ENCODE results near the gene MRPL47. TPM values are rescaled to one million over a fixed set of nuclear protein-coding genes. Genes with fewer than 3 reads are reported as not detected.
"Not testable (repeated sequence)": the region's sequence is repeated elsewhere in the genome, so short reads cannot be mapped to it uniquely, and the experiment has no call there.

MRPL47 gene
- 10 to 100 TPM in 11 of 12 donors, not detected in 1; 34.7 to 48.6 (median 43.9) TPM for polyA plus RNA-seq (ENCODE audit: insufficient read length in 12 of 12)
- long read RNA-seq, donor 1, transcript MRPL47-203 (7 exons, 1,370 nt), result major isoform, 35 of 35 reads
- long read RNA-seq, donor 1, partial matches to known transcripts, result 0 of 35 reads
- long read RNA-seq, donor 1, other reads (novel, unspliced or antisense), result 0 of 35 reads
- long read RNA-seq, donor 2, transcript MRPL47-203 (7 exons, 1,370 nt), result major isoform, 29 of 704 reads
- long read RNA-seq, donor 2, partial matches to known transcripts, result 630 of 704 reads
- long read RNA-seq, donor 2, other reads (novel, unspliced or antisense), result 43 of 704 reads
- long read RNA-seq, donor 3, transcript MRPL47-203 (7 exons, 1,370 nt), result major isoform, 9 of 238 reads
- long read RNA-seq, donor 3, partial matches to known transcripts, result 120 of 238 reads
- long read RNA-seq, donor 3, other reads (novel, unspliced or antisense), result 109 of 238 reads
- long read RNA-seq, donor 4, transcript MRPL47-203 (7 exons, 1,370 nt), result major isoform, 15 of 104 reads
- long read RNA-seq, donor 4, partial matches to known transcripts, result 80 of 104 reads
- long read RNA-seq, donor 4, other reads (novel, unspliced or antisense), result 7 of 104 reads
- long read RNA-seq, donor 5, transcript MRPL47-203 (7 exons, 1,370 nt), result major isoform, 21 of 23 reads
- long read RNA-seq, donor 5, partial matches to known transcripts, result 0 of 23 reads
- long read RNA-seq, donor 5, other reads (novel, unspliced or antisense), result 0 of 23 reads
- long read RNA-seq, donor 6, transcript MRPL47-203 (7 exons, 1,370 nt), result major isoform, 18 of 20 reads
- long read RNA-seq, donor 6, partial matches to known transcripts, result 0 of 20 reads
- long read RNA-seq, donor 6, other reads (novel, unspliced or antisense), result 0 of 20 reads
- long read RNA-seq, donor 7, transcript MRPL47-203 (7 exons, 1,370 nt), result major isoform, 8 of 11 reads
- long read RNA-seq, donor 7, partial matches to known transcripts, result 0 of 11 reads
- long read RNA-seq, donor 7, other reads (novel, unspliced or antisense), result 0 of 11 reads
- long read RNA-seq, donor 8, transcript MRPL47-203 (7 exons, 1,370 nt), result major isoform, 18 of 23 reads
- long read RNA-seq, donor 8, partial matches to known transcripts, result 0 of 23 reads
- long read RNA-seq, donor 8, other reads (novel, unspliced or antisense), result 0 of 23 reads
- long read RNA-seq, donor 9, transcript MRPL47-203 (7 exons, 1,370 nt), result major isoform, 18 of 18 reads
- long read RNA-seq, donor 9, partial matches to known transcripts, result 0 of 18 reads
- long read RNA-seq, donor 9, other reads (novel, unspliced or antisense), result 0 of 18 reads
- long read RNA-seq, donor 10, transcript MRPL47-203 (7 exons, 1,370 nt), result major isoform, 15 of 18 reads
- long read RNA-seq, donor 10, partial matches to known transcripts, result 0 of 18 reads
- long read RNA-seq, donor 10, other reads (novel, unspliced or antisense), result 0 of 18 reads
- long read RNA-seq, donor 11, transcript MRPL47-203 (7 exons, 1,370 nt), result major isoform, 35 of 39 reads
- long read RNA-seq, donor 11, partial matches to known transcripts, result 0 of 39 reads
- long read RNA-seq, donor 11, other reads (novel, unspliced or antisense), result 0 of 39 reads

GRCh38 chr3:179604321-179605078, at the start of gene MRPL47, which contains the start of gene NDUFB5:
TSS of gene MRPL47 (minus strand) at chr3:179604638. CDS start at chr3:179604624, 14 bp downstream.
TSS of gene NDUFB5 (plus strand) at chr3:179604794. CDS start at chr3:179604816, 22 bp downstream.
- DNase-seq, result peak; percentile 99

GRCh38 chr3:179653096-179653797, 48.8 kb upstream of the MRPL47 start:
- peak; percentile 75 for DNase-seq

- peak; percentile 78 for DNase-seq
These were observed 48.1 kb upstream of the MRPL47 start, which contains the start of gene USP13 for GRCh38 chr3:179652447-179653095. TSS of gene USP13 (plus strand) at chr3:179653040. CDS start at chr3:179653226, 186 bp downstream.

- peak; percentile 10 for DNase-seq
These were observed 47.4 kb upstream of the MRPL47 start for GRCh38 chr3:179651687-179652446.

- DNase-seq, result no peak
These were observed 41.7 kb upstream of the MRPL47 start for GRCh38 chr3:179646177-179646576.

- DNase-seq, result not testable (repeated sequence)
These were observed 39.4 kb upstream of the MRPL47 start for GRCh38 chr3:179643837-179644236.

GRCh38 chr3:179642871-179643270, 38.4 kb upstream of the MRPL47 start:
- DNase-seq, result no peak

GRCh38 chr3:179640469-179640868, 36.0 kb upstream of the MRPL47 start:
- DNase-seq, result no peak

GRCh38 chr3:179630753-179631451, 26.5 kb upstream of the MRPL47 start:
- DNase-seq, result no peak

GRCh38 chr3:179624451-179624850, 20.0 kb upstream of the MRPL47 start:
- no peak for DNase-seq

GRCh38 chr3:179622023-179622422, 17.6 kb upstream of the MRPL47 start:
- DNase-seq, result no peak

GRCh38 chr3:179615458-179616173, 11.2 kb upstream of the MRPL47 start:
- DNase-seq, result no peak

GRCh38 chr3:179613807-179614206, 9.4 kb upstream of the MRPL47 start:
- no peak for DNase-seq

GRCh38 chr3:179610066-179610465, 5.6 kb upstream of the MRPL47 start:
- DNase-seq, result no peak

GRCh38 chr3:179608931-179609720, 4.7 kb upstream of the MRPL47 start:
- DNase-seq, result no peak

Measured in muscle of arm (tissue), 14 donors.